SK-N-SH treated with all-trans-retinoic acid at 6 μM for 48 hours (cell line): ENCODE measurements around the gene OR7C2.

Experiments used
- ATAC-seq: fragments of 200-7000 bp; cut with Tn5 transposase; 3 replicates; pipeline ENCODE4 v1.9.1; 2020; ENCODE audit warnings: mild to moderate bottlenecking, moderate library complexity
- BACH2 ChIP-seq: fragments of 250-450 bp; sonication (Bioruptor Pico); IDR thresholded peaks from 2 replicates; pipeline ENCODE4 v1.9.0; 2021; ENCODE audit warnings: mild to moderate bottlenecking, borderline replicate concordance
- CSDC2 ChIP-seq: fragments of 250-450 bp; sonication (Bioruptor Pico); IDR thresholded peaks from 2 replicates; pipeline ENCODE4 v1.5.0; 2020; ENCODE audit warnings: mild to moderate bottlenecking, moderate library complexity
- ESRRG ChIP-seq: fragments of 250-450 bp; sonication (Bioruptor Pico); IDR thresholded peaks from 2 replicates; pipeline ENCODE4 v1.6.1; 2021; ENCODE audit warnings: mild to moderate bottlenecking
- GLIS3 ChIP-seq: fragments of 250-450 bp; sonication (Bioruptor Pico); IDR thresholded peaks from 2 replicates; pipeline ENCODE4 v1.5.0; 2020; ENCODE audit warnings: mild to moderate bottlenecking, moderate library complexity
- ISL1 ChIP-seq: fragments of 250-450 bp; sonication (Bioruptor Pico); IDR thresholded peaks from 2 replicates; pipeline ENCODE4 v2.1.2; 2022; ENCODE audit warnings: mild to moderate bottlenecking, moderate library complexity
- OSR1 ChIP-seq: fragments of 250-450 bp; sonication (Bioruptor Pico); IDR thresholded peaks from 2 replicates; pipeline ENCODE4 v1.8.0; 2022; ENCODE audit warnings: moderate library complexity, mild to moderate bottlenecking, inconsistent platforms
- PATZ1 ChIP-seq: fragments of 250-450 bp; sonication (Bioruptor Pico); IDR thresholded peaks from 2 replicates; pipeline ENCODE4 v1.8.0; 2020; ENCODE audit warnings: mild to moderate bottlenecking, moderate library complexity, borderline replicate concordance
- POU6F1 ChIP-seq: fragments of 250-450 bp; sonication (Bioruptor Pico); IDR thresholded peaks from 2 replicates; pipeline ENCODE4 v1.8.0; 2021; ENCODE audit warnings: low read depth, mild to moderate bottlenecking, moderate library complexity, borderline replicate concordance
- PPARA ChIP-seq: fragments of 250-450 bp; sonication (Bioruptor Pico); IDR thresholded peaks from 2 replicates; pipeline ENCODE4 v1.5.0; 2020; ENCODE audit warnings: mild to moderate bottlenecking, borderline replicate concordance
- RARB ChIP-seq: fragments of 250-450 bp; sonication (Bioruptor Pico); IDR thresholded peaks from 2 replicates; pipeline ENCODE4 v1.8.0; 2021; ENCODE audit warnings: mild to moderate bottlenecking, moderate library complexity
- TCF4 ChIP-seq: fragments of 250-450 bp; sonication (Bioruptor Pico); IDR thresholded peaks from 2 replicates; pipeline ENCODE4 v1.8.0; 2021; ENCODE audit warnings: mild to moderate bottlenecking, moderate library complexity, borderline replicate concordance
- TOX ChIP-seq: fragments of 250-450 bp; sonication (Bioruptor Pico); IDR thresholded peaks from 2 replicates; pipeline ENCODE4 v1.8.0; 2021; ENCODE audit warnings: mild to moderate bottlenecking, moderate library complexity, borderline replicate concordance
- TSHZ2 ChIP-seq: fragments of 250-450 bp; sonication (Bioruptor Pico); IDR thresholded peaks from 2 replicates; pipeline ENCODE4 v1.5.0; 2020; ENCODE audit warnings: mild to moderate bottlenecking, moderate library complexity
- ZC3H10 ChIP-seq: fragments of 250-450 bp; sonication (Bioruptor Pico); IDR thresholded peaks from 2 replicates; pipeline ENCODE4 v1.5.1; 2021; ENCODE audit warnings: mild to moderate bottlenecking, moderate library complexity
- ZFP3 ChIP-seq: fragments of 250-450 bp; sonication (Bioruptor Pico); IDR thresholded peaks from 2 replicates; pipeline ENCODE4 v1.5.0; 2020; ENCODE audit warnings: mild to moderate bottlenecking, moderate library complexity
- ZFP30 ChIP-seq: fragments of 450-650 bp; formaldehyde crosslinking; IDR thresholded peaks from 2 replicates; pipeline ENCODE4 v1.5.0; 2022; ENCODE audit warnings: mild to moderate bottlenecking, moderate library complexity
- ZNF565 ChIP-seq: fragments of 450-650 bp; formaldehyde crosslinking; conservative IDR thresholded peaks from 2 replicates; pipeline ENCODE4 v1.5.0; 2020; ENCODE audit warnings: low read depth, mild to moderate bottlenecking, moderate library complexity
- ZNF70 ChIP-seq: fragments of 450-650 bp; formaldehyde crosslinking; IDR thresholded peaks from 2 replicates; pipeline ENCODE4 v1.5.0; 2020; ENCODE audit warnings: mild to moderate bottlenecking, moderate library complexity
- ZNF8 ChIP-seq: fragments of 450-650 bp; formaldehyde crosslinking; IDR thresholded peaks from 2 replicates; pipeline ENCODE4 v1.5.0; 2020; ENCODE audit warnings: mild to moderate bottlenecking, moderate library complexity
- TF ChIP-seq, protein P1 (sequence below): fragments of 250-450 bp; sonication (Bioruptor Pico); IDR thresholded peaks from 2 replicates; pipeline ENCODE4 v1.5.1; 2021; ENCODE audit warnings: mild to moderate bottlenecking, moderate library complexity
- TF ChIP-seq, protein P2 (sequence below): fragments of 250-450 bp; sonication (Bioruptor Pico); IDR thresholded peaks from 2 replicates; pipeline ENCODE4 v1.5.1; 2020; ENCODE audit warnings: low read depth, mild to moderate bottlenecking, moderate library complexity

The OR7C2 gene

GRCh38 chr19:14978161-14978776 lies 37.0 kb downstream of the OR7C2 start:
- ATAC-seq: no peak
- TF ChIP-seq ZC3H10 (CRISPR knock-in tag) (no peak), TSHZ2 (no peak), PPARA (CRISPR knock-in tag) (no peak), ZFP3 (no peak), OSR1 (CRISPR knock-in tag) (no peak), ZFP30 (CRISPR knock-in tag) (no peak)
- TF ChIP-seq, protein P1, sequence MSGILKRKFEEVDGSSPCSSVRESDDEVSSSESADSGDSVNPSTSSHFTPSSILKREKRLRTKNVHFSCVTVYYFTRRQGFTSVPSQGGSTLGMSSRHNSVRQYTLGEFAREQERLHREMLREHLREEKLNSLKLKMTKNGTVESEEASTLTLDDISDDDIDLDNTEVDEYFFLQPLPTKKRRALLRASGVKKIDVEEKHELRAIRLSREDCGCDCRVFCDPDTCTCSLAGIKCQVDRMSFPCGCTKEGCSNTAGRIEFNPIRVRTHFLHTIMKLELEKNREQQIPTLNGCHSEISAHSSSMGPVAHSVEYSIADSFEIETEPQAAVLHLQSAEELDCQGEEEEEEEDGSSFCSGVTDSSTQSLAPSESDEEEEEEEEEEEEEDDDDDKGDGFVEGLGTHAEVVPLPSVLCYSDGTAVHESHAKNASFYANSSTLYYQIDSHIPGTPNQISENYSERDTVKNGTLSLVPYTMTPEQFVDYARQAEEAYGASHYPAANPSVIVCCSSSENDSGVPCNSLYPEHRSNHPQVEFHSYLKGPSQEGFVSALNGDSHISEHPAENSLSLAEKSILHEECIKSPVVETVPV (CRISPR knock-in tag): no peak

- TF ChIP-seq ZNF565 (CRISPR knock-in tag): no peak
- TF ChIP-seq, all 23 proteins: peak for 0
- ATAC-seq: no peak
Measured at GRCh38 chr19:14979476-14980255, 38.4 kb downstream of the OR7C2 start, which contains the start of gene SLC1A6. SLC1A6 (minus strand) TSS chr19:14979864; CDS start chr19:14972910, 6,954 bp downstream.

DNA sequence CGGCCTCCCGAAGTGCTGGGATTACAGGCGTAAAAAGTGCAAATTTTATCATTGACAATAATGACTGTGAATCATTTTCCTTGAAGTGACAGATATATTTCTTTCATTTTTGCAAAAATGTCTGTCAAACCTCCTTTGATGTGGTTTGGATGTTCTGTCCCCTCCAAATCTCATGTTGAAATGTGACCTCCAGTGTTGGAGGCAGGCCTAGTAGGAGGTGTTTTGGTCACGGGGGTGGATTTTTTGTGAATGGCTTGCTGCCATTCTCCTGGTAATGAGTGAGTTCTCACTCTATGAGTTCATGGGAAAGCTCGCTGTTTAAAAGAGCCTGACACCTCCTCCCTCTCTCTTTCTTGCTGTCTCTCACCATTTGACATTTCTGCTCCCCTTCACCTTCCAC lies 43.8 kb downstream of the OR7C2 start:
- TF ChIP-seq ZNF565 (CRISPR knock-in tag) (no peak), GLIS3 (CRISPR knock-in tag) (no peak), CSDC2 (no peak), ZNF70 (CRISPR knock-in tag) (no peak), RARB (no peak), ISL1 (CRISPR knock-in tag) (no peak), ZFP3 (no peak), ZFP30 (CRISPR knock-in tag) (no peak), PPARA (CRISPR knock-in tag) (no peak), BACH2 (no peak), ESRRG (CRISPR knock-in tag) (no peak), TCF4 (CRISPR knock-in tag) (no peak), POU6F1 (CRISPR knock-in tag) (no peak), ZNF8 (CRISPR knock-in tag) (no peak), ZC3H10 (CRISPR knock-in tag) (no peak), TOX (CRISPR knock-in tag) (no peak), PATZ1 (CRISPR knock-in tag) (no peak)
- TF ChIP-seq, protein P2, sequence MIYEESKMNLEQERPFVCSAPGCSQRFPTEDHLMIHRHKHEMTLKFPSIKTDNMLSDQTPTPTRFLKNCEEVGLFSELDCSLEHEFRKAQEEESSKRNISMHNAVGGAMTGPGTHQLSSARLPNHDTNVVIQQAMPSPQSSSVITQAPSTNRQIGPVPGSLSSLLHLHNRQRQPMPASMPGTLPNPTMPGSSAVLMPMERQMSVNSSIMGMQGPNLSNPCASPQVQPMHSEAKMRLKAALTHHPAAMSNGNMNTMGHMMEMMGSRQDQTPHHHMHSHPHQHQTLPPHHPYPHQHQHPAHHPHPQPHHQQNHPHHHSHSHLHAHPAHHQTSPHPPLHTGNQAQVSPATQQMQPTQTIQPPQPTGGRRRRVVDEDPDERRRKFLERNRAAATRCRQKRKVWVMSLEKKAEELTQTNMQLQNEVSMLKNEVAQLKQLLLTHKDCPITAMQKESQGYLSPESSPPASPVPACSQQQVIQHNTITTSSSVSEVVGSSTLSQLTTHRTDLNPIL (CRISPR knock-in tag): no peak
- no peak for ATAC-seq
